ENCODE results near the gene REG4.

REG4 gene

DNA sequence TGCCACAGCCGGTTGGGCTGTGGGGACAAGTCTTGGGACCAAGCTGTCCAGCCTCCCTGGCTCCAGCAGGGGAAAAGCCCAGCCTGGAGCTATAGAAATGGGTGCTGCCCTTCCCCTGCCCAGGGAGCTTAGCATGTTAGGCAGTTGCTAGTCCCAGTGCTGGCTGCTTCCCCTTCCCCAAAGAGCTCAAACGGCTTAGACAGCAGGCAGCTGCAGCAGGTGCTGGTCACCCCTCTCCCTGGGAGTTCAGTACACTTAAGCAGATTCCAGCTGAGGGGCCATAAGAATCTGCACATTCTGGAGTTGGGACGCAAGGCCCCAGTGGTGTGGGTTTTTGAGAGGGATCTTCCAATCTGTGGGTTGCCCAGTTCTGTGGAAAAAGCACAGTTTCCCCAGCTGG is 11.1 kb upstream of the REG4 start:
- DNase-seq (ENCODE audit: low spot score) = no peak
- no peak for TF ChIP-seq CTCF (IDR thresholded peaks at IDR 0.05; ENCODE audit: borderline replicate concordance, control extremely low read depth, extremely low read depth, insufficient read depth, missing control alignments)
- in situ Hi-C loops (cut with MboI; ENCODE audit: low sequenced_read_pairs, unreplicated experiment) = no loop called here

DNA sequence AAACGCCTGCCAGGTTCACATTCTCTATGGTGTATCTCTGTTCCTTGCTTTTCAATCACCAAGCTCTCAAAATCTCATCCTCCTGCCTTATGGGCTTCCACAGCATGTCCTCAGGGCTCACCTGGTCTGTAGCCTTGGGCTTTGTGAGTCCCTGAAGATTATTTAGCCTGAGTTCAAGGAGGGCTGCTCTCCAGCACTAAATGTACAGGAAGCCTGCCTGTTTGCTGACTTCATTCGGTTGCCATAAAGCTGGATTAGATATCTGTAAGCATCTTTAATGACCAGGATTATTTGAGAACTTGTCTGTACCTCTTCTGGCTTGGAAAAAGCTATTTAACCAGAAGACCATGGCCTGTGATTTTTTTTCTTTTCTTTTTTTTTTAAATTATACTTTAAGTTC is 6.9 kb upstream of the REG4 start:
- in situ Hi-C loops (cut with MboI; ENCODE audit: low sequenced_read_pairs, unreplicated experiment) = no loop called here
- DNase-seq (ENCODE audit: low spot score) = no peak
- TF ChIP-seq CTCF (IDR thresholded peaks at IDR 0.05; ENCODE audit: borderline replicate concordance, control extremely low read depth, extremely low read depth, insufficient read depth, missing control alignments) = no peak

DNA sequence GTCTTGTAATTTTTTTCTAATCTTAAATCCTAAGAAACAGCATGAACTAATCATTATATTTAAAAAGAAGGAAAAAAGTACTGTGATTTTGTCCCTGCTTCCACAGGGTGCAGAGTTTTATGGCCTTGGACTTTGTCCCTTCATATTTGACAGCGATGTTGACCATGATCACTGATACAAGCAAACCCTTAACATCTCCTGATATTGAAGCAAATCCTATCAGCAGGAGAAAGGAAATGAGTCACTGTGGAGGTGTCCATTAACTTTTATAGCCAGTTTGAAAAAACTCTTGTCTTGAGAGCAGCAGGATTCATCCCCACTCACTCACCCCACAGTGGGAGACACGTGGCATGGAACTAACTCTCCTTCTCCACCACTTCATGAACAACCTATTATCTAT is 5.1 kb upstream of the REG4 start:
- DNase-seq (ENCODE audit: low spot score) = no peak
- in situ Hi-C loops (cut with MboI; ENCODE audit: low sequenced_read_pairs, unreplicated experiment) = no loop called here
- TF ChIP-seq CTCF (IDR thresholded peaks at IDR 0.05; ENCODE audit: borderline replicate concordance, control extremely low read depth, extremely low read depth, insufficient read depth, missing control alignments) = no peak

GRCh38 chr1:119815928-119816327 is 4.7 kb upstream of the REG4 start:
- no peak for DNase-seq (ENCODE audit: low spot score)
- in situ Hi-C loops (cut with MboI; ENCODE audit: low sequenced_read_pairs, unreplicated experiment) = no loop called here
- TF ChIP-seq CTCF (IDR thresholded peaks at IDR 0.05; ENCODE audit: borderline replicate concordance, control extremely low read depth, extremely low read depth, insufficient read depth, missing control alignments) = no peak

DNA sequence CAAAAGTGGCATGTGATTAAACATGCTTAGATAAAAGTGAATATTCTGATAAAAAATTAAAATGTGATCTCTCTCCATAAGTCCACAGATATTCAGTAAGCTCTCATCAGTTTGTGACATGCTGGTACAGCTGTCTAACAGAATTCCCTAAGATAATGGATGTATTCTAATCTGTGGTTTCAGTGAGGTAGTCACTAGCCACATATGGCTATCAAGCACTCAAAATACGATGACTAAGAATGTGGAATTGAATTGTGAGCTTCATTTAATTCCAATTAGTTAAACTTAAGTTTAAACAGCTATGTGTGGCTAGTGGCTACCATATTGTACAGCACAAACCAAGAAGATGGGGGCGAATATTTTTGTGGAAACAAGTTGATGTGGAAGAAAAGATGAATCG is 4.1 kb upstream of the REG4 start:
- in situ Hi-C loops (cut with MboI; ENCODE audit: low sequenced_read_pairs, unreplicated experiment) = no loop called here

GRCh38 chr1:119814288-119814687 is 3.0 kb upstream of the REG4 start:
- no peak for DNase-seq (ENCODE audit: low spot score)
- no peak for TF ChIP-seq CTCF (IDR thresholded peaks at IDR 0.05; ENCODE audit: borderline replicate concordance, control extremely low read depth, extremely low read depth, insufficient read depth, missing control alignments)
- in situ Hi-C loops (cut with MboI; ENCODE audit: low sequenced_read_pairs, unreplicated experiment) = no loop called here

More for the DNA sequence above, 4.1 kb upstream of the REG4 start:
- no peak for DNase-seq (ENCODE audit: low spot score)
- TF ChIP-seq CTCF (IDR thresholded peaks at IDR 0.05; ENCODE audit: borderline replicate concordance, control extremely low read depth, extremely low read depth, insufficient read depth, missing control alignments) = no peak

GRCh38 chr1:119811985-119812557 is 811 bp upstream of the REG4 start:
- in situ Hi-C loops (cut with MboI; ENCODE audit: low sequenced_read_pairs, unreplicated experiment) = no loop called here
- DNase-seq (ENCODE audit: low spot score) = no peak
- no peak for TF ChIP-seq CTCF (IDR thresholded peaks at IDR 0.05; ENCODE audit: borderline replicate concordance, control extremely low read depth, extremely low read depth, insufficient read depth, missing control alignments)

All from GM13976 (cell line).